Measurements from ENCODE around the gene RABGAP1L. TPM values are rescaled to one million over a fixed set of nuclear protein-coding genes. Genes with fewer than 3 reads are reported as not detected.

The RABGAP1L gene
- total and polyA plus RNA-seq, 2 of the 8 experiments (the other 6 are each of a cell fraction or from before 2014, with no cell fraction given): 33.3 to 156 TPM

DNA sequence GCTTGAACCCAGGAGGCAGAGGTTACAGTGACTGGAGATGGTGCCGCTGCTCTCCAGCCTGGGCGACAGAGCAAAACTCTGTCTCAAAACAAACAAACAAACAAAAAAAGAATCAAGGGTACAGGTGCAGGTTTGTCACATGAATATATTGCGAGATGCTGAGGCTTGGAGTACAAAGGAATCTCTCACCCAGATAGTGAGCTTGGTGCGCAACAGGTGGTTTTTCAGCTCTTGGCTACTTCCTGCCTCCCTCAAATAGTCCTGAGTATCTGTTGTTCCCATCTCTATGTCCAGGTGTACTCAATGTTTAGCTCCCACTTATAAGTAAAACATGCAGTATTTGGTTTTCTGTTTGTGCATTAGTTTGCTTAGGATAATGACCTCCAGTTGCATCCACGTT lies 666.5 kb downstream of the RABGAP1L start:
- H3K23me2 ChIP-seq (ENCODE audit: low read depth, low read length): no peaks in the 10 kb centered on the region
- no peak overlapping the region for H3K4me2 ChIP-seq (ENCODE audit: insufficient read depth in 1 of 2, low read depth in 2 of 2, low read length in 2 of 2)
- CTCF ChIA-PET (ENCODE audit: partially characterized antibody): interaction anchor here (1.4 kb wide), 1 partner anchor 13 kb away, joined by 3 read pairs; no protein-coding TSS in a partner anchor
- no peak overlapping the region for H3K9ac ChIP-seq (replicated peaks in 1 of 4; ENCODE audit: extremely low read depth in 1 of 4, low read depth in 3 of 4, low read length in 3 of 4)
- no peak overlapping the region for H2BK120ac ChIP-seq (replicated peaks; ENCODE audit: low read depth, low read length)
- H4K8ac ChIP-seq (ENCODE audit: extremely low read depth, insufficient read depth, low read length): no peak overlapping the region
- no peak overlapping the region for H3K4me3 ChIP-seq (ENCODE audit: extremely low read depth in 1 of 4, insufficient read depth in 2 of 4, low read depth in 3 of 4, low read length in 4 of 4)
- no peaks in the 10 kb centered on the region for H4K20me1 ChIP-seq (replicated peaks in 1 of 2; ENCODE audit: control insufficient read depth in 1 of 2, insufficient read depth in 2 of 2, low read length in 2 of 2)
- DNase-seq (ENCODE audit: low read depth in 1 of 2, low spot score in 2 of 2) (no peak), FAIRE-seq (no peak)
- no peak overlapping the region for H2BK5ac ChIP-seq (ENCODE audit: low read depth, low read length)
- POLR2A ChIA-PET (ENCODE audit: partially characterized antibody): interaction anchor here (1.2 kb wide), 1 partner anchor 19 kb away, joined by 3 read pairs; no protein-coding TSS in a partner anchor
- no peaks in the 10 kb centered on the region for H3K79me2 ChIP-seq (ENCODE audit: control insufficient read depth in 1 of 2, insufficient read depth in 2 of 2, low read length in 2 of 2)
- H3K56ac ChIP-seq (replicated peaks; ENCODE audit: insufficient read length, low read depth, low read length): no peak overlapping the region
- H3K4ac ChIP-seq (replicated peaks; ENCODE audit: insufficient read length, low read depth, low read length): no peak overlapping the region
- H3K14ac ChIP-seq (ENCODE audit: insufficient read length): no peak overlapping the region
- no peak overlapping the region for H2BK20ac ChIP-seq (ENCODE audit: low read length)
- H2BK12ac ChIP-seq (ENCODE audit: low read depth, low read length): no peak overlapping the region
- H3K4me1 ChIP-seq (replicated peaks in 1 of 4; ENCODE audit: control insufficient read depth in 3 of 4, insufficient read depth in 4 of 4, low read length in 3 of 4): no peaks in the 10 kb centered on the region
- H3K27me3 ChIP-seq (replicated peaks in 1 of 4; ENCODE audit: control insufficient read depth in 3 of 4, extremely low read depth in 1 of 4, insufficient read depth in 3 of 4, low read length in 3 of 4): no peaks in the 10 kb centered on the region
- no peak overlapping the region for H3K23ac ChIP-seq (ENCODE audit: insufficient read length)
- H3K36me3 ChIP-seq (ENCODE audit: control insufficient read depth in 2 of 4, insufficient read depth in 4 of 4, low read length in 3 of 4): no peaks in the 10 kb centered on the region
- no peak overlapping the region for H3K27ac ChIP-seq (ENCODE audit: low read depth, low read length)
- H4K91ac ChIP-seq (replicated peaks; ENCODE audit: insufficient read length, low read length): no peak overlapping the region
- H3K9me3 ChIP-seq (ENCODE audit: insufficient read depth in 2 of 2, low read depth in 1 of 2, low read length in 1 of 2): no peaks in the 10 kb centered on the region; a peak in 1 of 4 replicates
- no peak overlapping the region for H3K18ac ChIP-seq (ENCODE audit: extremely low read depth, low read length)
- no peaks in the 10 kb centered on the region for H3K79me1 ChIP-seq (ENCODE audit: low read depth, low read length)
- H2AFZ ChIP-seq (ENCODE audit: low read length): no peak overlapping the region
- no peak overlapping the region for H4K5ac ChIP-seq (ENCODE audit: insufficient read length, low read depth, low read length)
- no peak overlapping the region for H2AK5ac ChIP-seq (ENCODE audit: low read depth, low read length)
- no peak overlapping the region for H2BK15ac ChIP-seq (ENCODE audit: low read length)
- WGBS, 2 experiments (ENCODE audit: extremely low coverage in 1 of 2, insufficient coverage in 1 of 2, insufficient read length in 1 of 2, insufficient replicate concordance in 2 of 2, low coverage in 1 of 2, low lambda C conversion rate in 2 of 2, missing lambda C conversion rate in 1 of 2): 84% methylated on average over 5 of the region's 5 CpGs; no CpG with 5 or more reads in 1 of the 2 experiments
- TF ChIP-seq CEBPB (IDR thresholded peaks at IDR 0.05; ENCODE audit: low read depth, low read length) (no peak), BCL11A (IDR thresholded peaks at IDR 0.05; ENCODE audit: low read depth in 2 of 2, low read length in 2 of 2) (no peak), RXRA (IDR thresholded peaks at IDR 0.05; ENCODE audit: insufficient read depth, low read depth, low read length) (no peak), SP4 (IDR thresholded peaks at IDR 0.05; ENCODE audit: low read length) (no peak), EZH2 (IDR thresholded peaks at IDR 0.05; ENCODE audit: low read depth, low read length, severe bottlenecking) (no peak), SP2 (IDR thresholded peaks at IDR 0.05; ENCODE audit: low read length) (no peak), CREB1 (IDR thresholded peaks at IDR 0.05) (no peak), KDM4A (IDR thresholded peaks at IDR 0.05; ENCODE audit: low read depth, low read length, severe bottlenecking) (no peak), KDM5A (IDR thresholded peaks at IDR 0.05; ENCODE audit: low read length) (no peak), TEAD4 (IDR thresholded peaks at IDR 0.05; ENCODE audit: low read depth, low read length) (no peak), SIN3A (conservative IDR thresholded peaks at IDR 0.05 in 1 of 2, IDR thresholded peaks at IDR 0.05 in 1 of 2; ENCODE audit: low read depth in 1 of 2, low read length in 2 of 2) (no peak)
- TF ChIP-seq, protein P1, sequence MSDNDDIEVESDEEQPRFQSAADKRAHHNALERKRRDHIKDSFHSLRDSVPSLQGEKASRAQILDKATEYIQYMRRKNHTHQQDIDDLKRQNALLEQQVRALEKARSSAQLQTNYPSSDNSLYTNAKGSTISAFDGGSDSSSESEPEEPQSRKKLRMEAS (IDR thresholded peaks at IDR 0.05): no peak
- TF ChIP-seq, protein P2, sequence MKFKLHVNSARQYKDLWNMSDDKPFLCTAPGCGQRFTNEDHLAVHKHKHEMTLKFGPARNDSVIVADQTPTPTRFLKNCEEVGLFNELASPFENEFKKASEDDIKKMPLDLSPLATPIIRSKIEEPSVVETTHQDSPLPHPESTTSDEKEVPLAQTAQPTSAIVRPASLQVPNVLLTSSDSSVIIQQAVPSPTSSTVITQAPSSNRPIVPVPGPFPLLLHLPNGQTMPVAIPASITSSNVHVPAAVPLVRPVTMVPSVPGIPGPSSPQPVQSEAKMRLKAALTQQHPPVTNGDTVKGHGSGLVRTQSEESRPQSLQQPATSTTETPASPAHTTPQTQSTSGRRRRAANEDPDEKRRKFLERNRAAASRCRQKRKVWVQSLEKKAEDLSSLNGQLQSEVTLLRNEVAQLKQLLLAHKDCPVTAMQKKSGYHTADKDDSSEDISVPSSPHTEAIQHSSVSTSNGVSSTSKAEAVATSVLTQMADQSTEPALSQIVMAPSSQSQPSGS (IDR thresholded peaks at IDR 0.05; ENCODE audit: low read length): no peak

All from H1 (cell line).